SH-SY5Y (cell line): ENCODE measurements around the gene CORO2B.

Source experiments
- GATA2 ChIP-seq: IDR thresholded peaks from 2 replicates; pipeline ENCODE4 v1.6.1; 2011; ENCODE audit warnings: mild to moderate bottlenecking, low read depth, low read length
- GATA3 ChIP-seq: IDR thresholded peaks from 2 replicates; pipeline ENCODE4 v1.6.1; 2011; ENCODE audit warnings: low read depth, mild to moderate bottlenecking, low read length, moderate library complexity

GRCh38 chr15:68618394-68618793 lies 39.6 kb downstream of the CORO2B start:
- TF ChIP-seq GATA2 (peak; percentile 16; the same call in 1 of the 2 replicates), GATA3 (no peak)
